Testis (tissue), 3 donors: ENCODE data around the gene UCP3. TPM values are rescaled to one million over a fixed set of nuclear protein-coding genes. Genes with fewer than 3 reads are reported as not detected.

ENCODE experiments used
- DNase-seq: peaks from one replicate; pipeline ENCODE4 v3.0.0-alpha.2; 2019
- H3K27ac ChIP-seq, 2 donors: fragments of 200-600 bp; sonication (generic); one replicate each; pipeline ENCODE4 v1.5.1; 2019
- H3K27me3 ChIP-seq: fragments of 200-600 bp; sonication (generic); one replicate; pipeline ENCODE4 v1.5.1; 2019
- H3K36me3 ChIP-seq: fragments of 200-600 bp; sonication (generic); one replicate; pipeline ENCODE4 v1.5.1; 2017; ENCODE audit warnings: low read depth; ENCODE audit errors: missing control alignments
- H3K4me1 ChIP-seq: fragments of 200-600 bp; sonication (generic); one replicate; pipeline ENCODE4 v1.5.1; 2019
- H3K4me3 ChIP-seq, 2 donors: fragments of 200-600 bp; sonication (generic); one replicate each; pipeline ENCODE4 v1.5.1; 2017 to 2019
- H3K9me3 ChIP-seq: fragments of 200-600 bp; sonication (generic); one replicate; pipeline ENCODE4 v1.5.1; 2017
- POLR2A ChIP-seq: fragments of 450-650 bp; IDR thresholded peaks from one replicate; pipeline ENCODE4 v1.6.1; 2017; ENCODE audit warnings: antibody characterized with exemption, mild to moderate bottlenecking, moderate library complexity
- WGBS, 2 donors: methylation state at CpG; one replicate each; pipeline ENCODE4 v1.1.5; 2018; 5-methylcytosine and 5-hydroxymethylcytosine counted together
- intact Hi-C: fragments of 100-400 bp; cut with DNase I; formaldehyde crosslinking; loops from one replicate; pipeline ENCODE4 v1.15.1; 2023; ENCODE audit warnings: low total_unique reads
- polyA plus RNA-seq: library from polyadenylated mRNA; stranded (reverse); fragments of 350-450 nt; fragmentation: Illumina TruSeq; extraction: RNeasy Lipid Tissue Mini Kit (QIAGEN cat#74804); gene quantifications from one replicate; pipeline ENCODE4 v1.2.3, GENCODE V29; 2014; ENCODE audit warnings: low read depth, low replicate concordance; ENCODE audit not compliant: insufficient read depth
- total RNA-seq, 2 donors: library from RNA; depleted of rRNA; stranded (reverse); fragments of >200 nt; gene quantifications; one replicate each; pipeline ENCODE4 v1.2.3, GENCODE V29; 2016
- TF ChIP-seq, protein P1 (sequence below), 3 experiments: fragments of 450-650 bp in 2 of 3; fragments of 200-600 bp in 1 of 3; sonication (generic) in 1 of 3; IDR thresholded peaks; one replicate each; pipeline ENCODE4 v1.5.1; 2016 to 2019; ENCODE audit warnings: antibody characterized with exemption in 3 of 3, mild to moderate bottlenecking in 2 of 3, moderate library complexity in 1 of 3

The UCP3 gene
- total and polyA plus RNA-seq, 3 donors from 2014 or later: 5.8 to 10.0 (median 9.7) TPM

DNA sequence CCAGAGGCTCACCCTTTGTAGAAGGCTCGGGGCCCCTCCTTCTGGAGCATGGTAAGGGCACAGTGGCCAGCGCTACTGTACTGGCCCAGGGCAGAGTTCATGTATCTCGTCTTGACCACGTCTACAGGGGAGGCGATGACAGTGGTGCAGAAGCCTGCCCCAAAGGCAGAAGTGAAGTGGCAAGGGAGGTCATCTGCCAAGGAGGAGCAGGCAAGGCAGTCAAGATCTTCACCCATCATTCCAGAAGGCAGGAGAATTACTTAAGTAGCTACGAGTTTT lies 33.5 kb downstream of the UCP3 start:
- intact Hi-C loops: no loop called here
- Histone ChIP-seq H3K9me3 (no peaks in the 10 kb centered on the region), H3K4me3 (no peak overlapping the region), H3K27ac (no peak overlapping the region), H3K27me3 (no peaks in the 10 kb centered on the region), H3K4me1 (no peaks in the 10 kb centered on the region), H3K36me3 (no peaks in the 10 kb centered on the region)
- 83 to 91% methylated on average over 2 to 6 of the region's 6 CpGs for WGBS, 2 donors
- TF ChIP-seq, protein P1, sequence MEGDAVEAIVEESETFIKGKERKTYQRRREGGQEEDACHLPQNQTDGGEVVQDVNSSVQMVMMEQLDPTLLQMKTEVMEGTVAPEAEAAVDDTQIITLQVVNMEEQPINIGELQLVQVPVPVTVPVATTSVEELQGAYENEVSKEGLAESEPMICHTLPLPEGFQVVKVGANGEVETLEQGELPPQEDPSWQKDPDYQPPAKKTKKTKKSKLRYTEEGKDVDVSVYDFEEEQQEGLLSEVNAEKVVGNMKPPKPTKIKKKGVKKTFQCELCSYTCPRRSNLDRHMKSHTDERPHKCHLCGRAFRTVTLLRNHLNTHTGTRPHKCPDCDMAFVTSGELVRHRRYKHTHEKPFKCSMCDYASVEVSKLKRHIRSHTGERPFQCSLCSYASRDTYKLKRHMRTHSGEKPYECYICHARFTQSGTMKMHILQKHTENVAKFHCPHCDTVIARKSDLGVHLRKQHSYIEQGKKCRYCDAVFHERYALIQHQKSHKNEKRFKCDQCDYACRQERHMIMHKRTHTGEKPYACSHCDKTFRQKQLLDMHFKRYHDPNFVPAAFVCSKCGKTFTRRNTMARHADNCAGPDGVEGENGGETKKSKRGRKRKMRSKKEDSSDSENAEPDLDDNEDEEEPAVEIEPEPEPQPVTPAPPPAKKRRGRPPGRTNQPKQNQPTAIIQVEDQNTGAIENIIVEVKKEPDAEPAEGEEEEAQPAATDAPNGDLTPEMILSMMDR (IDR thresholded peaks at IDR 0.05): no peak
- TF ChIP-seq POLR2A: no peak
- no peak for DNase-seq

DNA sequence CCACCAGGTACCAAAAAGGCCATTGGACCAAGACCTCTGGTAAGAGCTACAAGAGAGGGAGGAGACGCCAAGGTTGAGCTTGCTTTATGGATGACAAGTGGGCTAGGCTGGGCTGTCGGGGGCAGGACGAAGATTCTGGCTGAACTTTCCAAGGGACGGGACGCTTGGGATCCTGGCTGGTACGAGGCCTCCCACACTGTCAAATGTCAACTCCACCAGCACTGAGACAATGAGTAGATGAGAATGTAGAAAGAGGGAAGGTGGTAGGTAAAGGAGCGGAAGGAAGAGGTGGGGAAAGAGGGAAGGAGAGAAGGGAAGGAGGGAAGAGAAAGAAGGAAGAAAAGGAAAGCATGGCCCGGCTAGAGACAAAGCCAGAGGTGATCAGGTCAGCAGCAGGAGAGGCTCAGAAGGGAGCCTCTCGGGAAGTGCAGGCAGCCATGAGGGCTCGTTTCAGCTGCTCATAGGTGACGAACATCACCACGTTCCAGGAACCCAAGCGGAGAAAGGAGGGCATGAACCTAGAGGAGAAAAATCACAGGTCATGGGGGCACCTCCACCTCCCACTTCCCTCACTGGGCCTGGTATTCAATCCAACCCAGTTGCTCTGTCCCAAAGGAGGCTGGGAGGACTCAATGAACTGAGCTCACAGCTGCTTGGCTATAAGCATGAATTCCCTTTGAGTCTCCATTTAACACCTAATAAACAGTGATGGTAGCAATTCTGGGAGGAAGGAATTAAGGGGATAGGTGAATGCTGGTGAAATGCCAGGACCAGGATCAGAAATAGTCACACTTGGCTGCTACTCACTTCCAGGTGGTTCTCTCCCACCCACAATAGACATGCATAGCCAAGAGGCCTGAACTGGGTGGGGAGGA lies 34.0 kb downstream of the UCP3 start:
- 86 to 88% methylated on average over 13 of the region's 13 CpGs for WGBS, 2 donors

DNA sequence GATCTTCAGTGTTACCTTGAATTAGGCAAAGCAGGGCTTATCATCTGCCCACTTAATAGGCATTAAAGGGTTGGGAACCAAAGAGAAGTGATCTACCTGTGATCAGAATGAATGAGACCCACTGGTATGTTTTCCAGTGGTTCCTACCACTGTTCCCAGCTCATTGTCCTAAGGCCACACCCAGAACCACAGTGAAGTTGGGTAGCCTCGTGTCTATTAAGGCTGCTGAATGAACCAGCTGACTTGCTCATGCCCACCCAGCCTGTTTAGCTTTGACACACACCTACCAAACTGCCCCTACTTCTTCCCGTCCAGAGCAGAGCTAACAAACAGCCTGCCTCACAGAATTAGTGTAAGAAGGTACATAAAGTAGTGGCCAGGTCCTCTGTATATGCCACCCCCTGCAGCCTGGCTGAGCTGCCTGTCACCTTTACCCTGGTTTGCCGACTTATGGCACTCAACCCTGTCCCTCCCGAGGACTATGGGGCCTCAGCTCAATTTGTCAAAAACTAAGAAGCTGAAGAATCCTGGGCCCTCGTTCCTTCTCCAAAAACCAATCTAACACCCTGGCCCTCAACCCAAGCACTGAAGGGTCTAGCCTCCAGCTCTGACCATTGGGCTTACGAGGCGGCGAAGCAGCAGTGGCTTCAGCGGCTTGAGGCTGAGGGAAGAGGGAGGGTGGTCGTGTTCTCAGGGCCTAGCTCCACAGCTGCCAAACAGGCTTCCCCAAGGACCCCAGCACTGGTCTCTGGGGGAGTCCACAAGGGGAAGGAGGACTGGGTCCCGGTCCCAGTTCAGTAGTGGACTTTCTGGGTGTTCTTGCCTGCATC lies 36.0 kb downstream of the UCP3 start:
- no peak overlapping the region for H3K27ac ChIP-seq
- WGBS, 2 donors: 88 to 93% methylated on average over 5 to 11 of the region's 11 CpGs

More for the DNA sequence above, 34.0 kb downstream of the UCP3 start:
- Histone ChIP-seq H3K27ac (no peak overlapping the region), H3K4me1 (no peaks in the 10 kb centered on the region), H3K4me3 (no peak overlapping the region), H3K27me3 (no peaks in the 10 kb centered on the region), H3K36me3 (no peaks in the 10 kb centered on the region), H3K9me3 (no peaks in the 10 kb centered on the region)
- no peak for TF ChIP-seq POLR2A
- TF ChIP-seq, protein P1 (IDR thresholded peaks at IDR 0.05): no peak
- intact Hi-C loops: no loop called here
- no peak for DNase-seq

DNA sequence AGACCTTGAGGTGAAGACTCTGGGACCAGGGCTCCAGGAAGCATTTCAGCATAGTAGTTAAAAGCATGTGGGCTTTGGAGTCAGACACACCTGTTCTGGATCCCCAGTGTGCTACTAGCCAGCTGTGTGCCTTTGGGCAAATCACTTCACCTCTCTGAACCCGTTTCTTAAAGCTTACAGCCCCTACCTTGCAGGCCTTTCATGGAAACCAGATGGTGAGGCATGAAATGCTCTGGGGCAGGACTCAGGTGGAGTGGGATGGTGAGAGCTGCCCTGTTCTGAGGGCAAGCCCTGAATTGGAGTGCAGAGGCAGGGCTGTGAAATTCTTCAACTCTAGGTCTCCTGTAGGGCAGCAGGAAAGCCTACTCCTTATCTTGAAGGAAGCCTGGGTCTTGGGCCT lies 36.7 kb downstream of the UCP3 start:
- TF ChIP-seq POLR2A: no peak
- TF ChIP-seq, protein P1 (IDR thresholded peaks at IDR 0.05): no peak
- Histone ChIP-seq H3K27ac (no peak overlapping the region), H3K9me3 (no peaks in the 10 kb centered on the region), H3K4me3 (no peak overlapping the region), H3K27me3 (no peaks in the 10 kb centered on the region), H3K36me3 (no peaks in the 10 kb centered on the region), H3K4me1 (no peaks in the 10 kb centered on the region)
- no peak for DNase-seq
- intact Hi-C loops: no loop called here
- WGBS, 2 donors: 91 to 92% methylated on average over 1 of the region's 1 CpG

More for the DNA sequence above, 36.0 kb downstream of the UCP3 start:
- no peak for DNase-seq
- Histone ChIP-seq H3K4me1 (no peaks in the 10 kb centered on the region), H3K27me3 (no peaks in the 10 kb centered on the region), H3K9me3 (no peaks in the 10 kb centered on the region), H3K36me3 (no peaks in the 10 kb centered on the region), H3K4me3 (no peak overlapping the region)
- TF ChIP-seq POLR2A: no peak
- TF ChIP-seq, protein P1 (IDR thresholded peaks at IDR 0.05): no peak
- intact Hi-C loops: no loop called here
